DOHH2 (cell line): ENCODE measurements around the gene HAUS2.

ENCODE experiments used
- H3F3A ChIP-seq: fragments of 200-600 bp; sonication (generic), shearing (Covaris generic); 2 replicates; pipeline ENCODE4 v1.6.0; 2016; ENCODE audit warnings: antibody characterized with exemption, mild to moderate bottlenecking; ENCODE audit not compliant: control insufficient read depth, insufficient read depth
- H3K27ac ChIP-seq: fragments of 200-600 bp; sonication (generic); 2 replicates; pipeline ENCODE4 v1.5.1; 2014; ENCODE audit warnings: low read depth, mild to moderate bottlenecking, low read length, moderate library complexity
- H3K27me3 ChIP-seq: fragments of 200-600 bp; sonication (generic); 2 replicates; pipeline ENCODE4 v1.6.1; 2014; ENCODE audit warnings: mild to moderate bottlenecking, low read length, mixed read lengths; ENCODE audit not compliant: control insufficient read depth
- H3K36me3 ChIP-seq: fragments of 200-600 bp; sonication (generic); 2 replicates; pipeline ENCODE4 v1.6.1; 2014; ENCODE audit warnings: mild to moderate bottlenecking, low read length, moderate library complexity, mixed read lengths; ENCODE audit not compliant: control insufficient read depth
- H3K4me1 ChIP-seq: fragments of 200-600 bp; sonication (generic); 2 replicates; pipeline ENCODE4 v1.6.1; 2014; ENCODE audit warnings: mild to moderate bottlenecking, low read length, mixed read lengths; ENCODE audit not compliant: control insufficient read depth
- H3K4me2 ChIP-seq: fragments of 200-600 bp; sonication (generic); 2 replicates; pipeline ENCODE4 v1.6.0; 2014; ENCODE audit warnings: mild to moderate bottlenecking, low read length, moderate library complexity
- H3K4me3 ChIP-seq: fragments of 200-600 bp; sonication (generic); 2 replicates; pipeline ENCODE4 v1.5.1; 2014; ENCODE audit warnings: mild to moderate bottlenecking, low read length, mixed read lengths
- H3K79me2 ChIP-seq: fragments of 200-600 bp; sonication (generic); 2 replicates; pipeline ENCODE4 v1.6.1; 2014; ENCODE audit warnings: mild to moderate bottlenecking, low read length, mixed read lengths; ENCODE audit not compliant: control insufficient read depth
- H3K9me2 ChIP-seq: fragments of 200-600 bp; sonication (generic); replicated peaks from 2 replicates; pipeline ENCODE4 v1.6.1; 2014; ENCODE audit warnings: mild to moderate bottlenecking, low read length, mixed read lengths; ENCODE audit not compliant: control insufficient read depth
- H3K9me3 ChIP-seq: fragments of 200-600 bp; sonication (generic); 2 replicates; pipeline ENCODE4 v1.6.1; 2014; ENCODE audit warnings: antibody characterized with exemption, low read length, mixed read lengths; ENCODE audit not compliant: control insufficient read depth, insufficient read depth
- H4K20me1 ChIP-seq: fragments of 200-600 bp; sonication (generic); 2 replicates; pipeline ENCODE4 v1.6.0; 2014; ENCODE audit warnings: low read depth, mild to moderate bottlenecking, antibody characterized with exemption, low read length, moderate library complexity; ENCODE audit not compliant: control insufficient read depth, insufficient read depth
- CTCF ChIP-seq: fragments of 200-600 bp; sonication (generic); IDR thresholded peaks from one replicate; pipeline ENCODE4 v1.5.1; 2014; ENCODE audit warnings: antibody characterized with exemption, mild to moderate bottlenecking, low read depth, low read length; ENCODE audit not compliant: poor library complexity, severe bottlenecking
- EZH2phosphoT487 ChIP-seq: fragments of 200-600 bp; sonication (generic); IDR thresholded peaks from 2 replicates; pipeline ENCODE4 v1.6.1; 2017; ENCODE audit warnings: borderline replicate concordance, mild to moderate bottlenecking, antibody characterized with exemption, low read length, moderate library complexity, mixed read lengths

The HAUS2 gene

GRCh38 chr15:42523331-42523730 is 25.3 kb upstream of the HAUS2 start:
- H3K9me2 ChIP-seq = no peaks in the 10 kb centered on the region
- H3K27me3 ChIP-seq = no peaks in the 10 kb centered on the region
- H3K36me3 ChIP-seq = peaks cover 43% of the 10 kb centered on the region
- H3K4me1 ChIP-seq = no peaks in the 10 kb centered on the region
- H3K27ac ChIP-seq = no peak overlapping the region
- no peak overlapping the region for H3K4me2 ChIP-seq
- H3K4me3 ChIP-seq = no peak overlapping the region
- H3K9me3 ChIP-seq = no peaks in the 10 kb centered on the region
- H3F3A ChIP-seq = no peaks in the 10 kb centered on the region
- no peaks in the 10 kb centered on the region for H3K79me2 ChIP-seq
- H4K20me1 ChIP-seq = no peaks in the 10 kb centered on the region
- no peak for TF ChIP-seq CTCF
- TF ChIP-seq EZH2phosphoT487 = no peak

DNA sequence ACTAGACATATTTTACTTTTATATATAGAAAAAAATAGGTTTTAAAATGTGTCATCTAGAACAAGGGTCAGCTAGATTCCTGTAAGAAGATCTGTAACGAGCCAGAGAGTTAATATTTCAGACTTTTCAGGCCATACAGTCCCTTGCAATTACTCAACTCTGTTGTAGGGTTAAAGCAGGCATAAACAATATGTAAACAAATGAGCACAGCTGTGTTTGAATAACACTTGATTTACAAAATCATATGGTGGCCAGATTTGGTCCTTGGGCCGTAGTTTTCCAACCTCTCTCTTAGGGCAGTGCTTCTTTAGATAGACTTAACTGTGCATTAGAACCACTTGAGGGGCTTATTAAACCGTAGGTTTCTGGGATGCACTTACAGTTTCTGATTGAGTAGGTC is 19.7 kb upstream of the HAUS2 start:
- no peaks in the 10 kb centered on the region for H3K9me2 ChIP-seq
- H3K27me3 ChIP-seq = no peaks in the 10 kb centered on the region
- 0 out of 2 replicates have a peak, but pooled peaks cover 2% of the 10 kb centered on the region for H3F3A ChIP-seq
- H3K36me3 ChIP-seq = peaks cover 52% of the 10 kb centered on the region
- no peak overlapping the region for H3K27ac ChIP-seq
- no peaks in the 10 kb centered on the region for H3K79me2 ChIP-seq
- no peaks in the 10 kb centered on the region for H4K20me1 ChIP-seq
- TF ChIP-seq CTCF = no peak
- TF ChIP-seq EZH2phosphoT487 = no peak
- no peaks in the 10 kb centered on the region for H3K4me1 ChIP-seq
- H3K4me3 ChIP-seq = no peak overlapping the region
- no peaks in the 10 kb centered on the region for H3K9me3 ChIP-seq
- no peak overlapping the region for H3K4me2 ChIP-seq

DNA sequence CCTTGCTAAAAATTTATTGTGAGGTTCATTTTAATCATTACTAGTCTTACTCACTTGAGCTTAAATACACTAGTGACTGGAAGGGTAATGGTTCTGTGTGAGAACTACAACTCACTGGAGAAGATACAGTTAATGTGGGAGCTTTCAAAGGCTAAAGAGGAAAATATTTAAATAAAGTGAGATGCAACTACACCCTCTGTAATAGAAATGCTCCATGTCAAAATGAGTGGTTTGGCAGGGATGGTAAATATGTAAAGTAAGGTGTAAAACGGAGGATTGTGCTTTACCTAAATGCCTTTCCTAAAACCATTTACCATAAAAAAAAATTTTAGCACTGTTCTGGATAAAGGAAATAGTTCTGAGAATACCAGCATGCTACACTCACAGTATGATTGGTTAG is 15.4 kb upstream of the HAUS2 start:
- H3K79me2 ChIP-seq = no peaks in the 10 kb centered on the region
- 0 out of 2 replicates have a peak, but pooled peaks cover 2% of the 10 kb centered on the region for H3F3A ChIP-seq
- no peaks in the 10 kb centered on the region for H3K27me3 ChIP-seq
- no peaks in the 10 kb centered on the region for H3K9me3 ChIP-seq
- H3K4me3 ChIP-seq = no peak overlapping the region
- H3K4me1 ChIP-seq = no peaks in the 10 kb centered on the region
- no peak overlapping the region for H3K27ac ChIP-seq
- peaks cover 50% of the 10 kb centered on the region for H3K36me3 ChIP-seq
- no peak overlapping the region for H3K4me2 ChIP-seq
- no peaks in the 10 kb centered on the region for H4K20me1 ChIP-seq
- H3K9me2 ChIP-seq = no peaks in the 10 kb centered on the region
- TF ChIP-seq EZH2phosphoT487 = no peak
- TF ChIP-seq CTCF = no peak
